ENCODE results near the gene HADHB.

- TF ChIP-seq, protein P1, sequence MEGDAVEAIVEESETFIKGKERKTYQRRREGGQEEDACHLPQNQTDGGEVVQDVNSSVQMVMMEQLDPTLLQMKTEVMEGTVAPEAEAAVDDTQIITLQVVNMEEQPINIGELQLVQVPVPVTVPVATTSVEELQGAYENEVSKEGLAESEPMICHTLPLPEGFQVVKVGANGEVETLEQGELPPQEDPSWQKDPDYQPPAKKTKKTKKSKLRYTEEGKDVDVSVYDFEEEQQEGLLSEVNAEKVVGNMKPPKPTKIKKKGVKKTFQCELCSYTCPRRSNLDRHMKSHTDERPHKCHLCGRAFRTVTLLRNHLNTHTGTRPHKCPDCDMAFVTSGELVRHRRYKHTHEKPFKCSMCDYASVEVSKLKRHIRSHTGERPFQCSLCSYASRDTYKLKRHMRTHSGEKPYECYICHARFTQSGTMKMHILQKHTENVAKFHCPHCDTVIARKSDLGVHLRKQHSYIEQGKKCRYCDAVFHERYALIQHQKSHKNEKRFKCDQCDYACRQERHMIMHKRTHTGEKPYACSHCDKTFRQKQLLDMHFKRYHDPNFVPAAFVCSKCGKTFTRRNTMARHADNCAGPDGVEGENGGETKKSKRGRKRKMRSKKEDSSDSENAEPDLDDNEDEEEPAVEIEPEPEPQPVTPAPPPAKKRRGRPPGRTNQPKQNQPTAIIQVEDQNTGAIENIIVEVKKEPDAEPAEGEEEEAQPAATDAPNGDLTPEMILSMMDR (IDR thresholded peaks at IDR 0.05), result no peak
- TF ChIP-seq ZFX (IDR thresholded peaks at IDR 0.05; ENCODE audit: borderline replicate concordance), result no peak
Measured at GRCh38 chr2:26313446-26313845, 68.7 kb downstream of the HADHB start.
